ENCODE measurements around the gene DNTT. TPM values are rescaled to one million over a fixed set of nuclear protein-coding genes. Genes with fewer than 3 reads are reported as not detected.

DNTT gene
- total and polyA plus RNA-seq, 3 donors from 2014 or later: 0.31 to 0.94 TPM; not detected in 1

- Histone ChIP-seq H3K27me3 (no peaks in the 10 kb centered on the region), H3K36me3 (ENCODE audit: low read depth, missing control alignments) (no peaks in the 10 kb centered on the region), H3K4me1 (no peaks in the 10 kb centered on the region), H3K4me3 (no peak overlapping the region), H3K9me3 (no peaks in the 10 kb centered on the region), H3K27ac (no peak overlapping the region)
- no peak for DNase-seq
- WGBS, 2 donors: 82 to 88% methylated on average over 3 of the region's 3 CpGs
- no peak for TF ChIP-seq POLR2A (IDR thresholded peaks at IDR 0.05)
- TF ChIP-seq CTCF (IDR thresholded peaks at IDR 0.05): no peak
- intact Hi-C loops (cut with DNase I; ENCODE audit: low total_unique reads): no loop called here
These were observed 22.7 kb upstream of the DNTT start for GRCh38 chr10:96281444-96282029.

- intact Hi-C loops (cut with DNase I; ENCODE audit: low total_unique reads): no loop called here
- Histone ChIP-seq H3K4me1 (no peaks in the 10 kb centered on the region), H3K27me3 (no peaks in the 10 kb centered on the region), H3K36me3 (ENCODE audit: low read depth, missing control alignments) (no peaks in the 10 kb centered on the region), H3K4me3 (no peak overlapping the region), H3K27ac (no peak overlapping the region), H3K9me3 (no peaks in the 10 kb centered on the region)
- 63 to 72% methylated on average over 2 of the region's 2 CpGs for WGBS, 2 donors
- no peak for TF ChIP-seq POLR2A (IDR thresholded peaks at IDR 0.05)
- no peak for TF ChIP-seq CTCF (IDR thresholded peaks at IDR 0.05)
- DNase-seq: no peak
These were observed 20.9 kb upstream of the DNTT start for GRCh38 chr10:96283351-96283750.

GRCh38 chr10:96283756-96284155 is 20.5 kb upstream of the DNTT start:
- H3K27ac ChIP-seq: no peak overlapping the region
- TF ChIP-seq CTCF (IDR thresholded peaks at IDR 0.05) (no peak), POLR2A (IDR thresholded peaks at IDR 0.05) (no peak)
- H3K36me3 ChIP-seq (ENCODE audit: low read depth, missing control alignments): no peaks in the 10 kb centered on the region
- H3K9me3 ChIP-seq: no peaks in the 10 kb centered on the region
- DNase-seq: no peak
- intact Hi-C loops (cut with DNase I; ENCODE audit: low total_unique reads): no loop called here
- no peaks in the 10 kb centered on the region for H3K4me1 ChIP-seq
- no peak overlapping the region for H3K4me3 ChIP-seq
- WGBS, 2 donors: 87 to 93% methylated on average over 6 of the region's 6 CpGs
- H3K27me3 ChIP-seq: no peaks in the 10 kb centered on the region

- no peaks in the 10 kb centered on the region for H3K9me3 ChIP-seq
- 59 to 80% methylated on average over 8 of the region's 8 CpGs for WGBS, 2 donors
- no peak for DNase-seq
- H3K4me3 ChIP-seq: no peak overlapping the region
- H3K27ac ChIP-seq: no peak overlapping the region
- intact Hi-C loops (cut with DNase I; ENCODE audit: low total_unique reads): no loop called here
- no peaks in the 10 kb centered on the region for H3K36me3 ChIP-seq (ENCODE audit: low read depth, missing control alignments)
- no peaks in the 10 kb centered on the region for H3K4me1 ChIP-seq
- no peak for TF ChIP-seq CTCF (IDR thresholded peaks at IDR 0.05)
- H3K27me3 ChIP-seq: no peaks in the 10 kb centered on the region
These were observed 18.9 kb upstream of the DNTT start for GRCh38 chr10:96285331-96285752.

GRCh38 chr10:96287392-96288105 is 16.7 kb upstream of the DNTT start:
- no peaks in the 10 kb centered on the region for H3K4me1 ChIP-seq
- intact Hi-C loops (cut with DNase I; ENCODE audit: low total_unique reads): no loop called here
- H3K27ac ChIP-seq: no peak overlapping the region
- H3K4me3 ChIP-seq: no peak overlapping the region
- TF ChIP-seq POLR2A (IDR thresholded peaks at IDR 0.05) (no peak), CTCF (IDR thresholded peaks at IDR 0.05) (no peak)
- DNase-seq: no peak
- WGBS, 2 donors: 24 to 32% methylated on average over 6 of the region's 6 CpGs
- no peaks in the 10 kb centered on the region for H3K27me3 ChIP-seq
- no peaks in the 10 kb centered on the region for H3K36me3 ChIP-seq (ENCODE audit: low read depth, missing control alignments)
- H3K9me3 ChIP-seq: no peaks in the 10 kb centered on the region

All from testis (tissue), 3 donors.